B cell (primary cell): ENCODE data around the gene AOAH. TPM values are rescaled to one million over a fixed set of nuclear protein-coding genes. Genes with fewer than 3 reads are reported as not detected.

Source experiments
- ATAC-seq: fragments of 200-7000 bp; cut with Tn5 transposase; one replicate; pipeline ENCODE4 v1.10.0; 2021; ENCODE audit warnings: low read depth, mild to moderate bottlenecking, moderate number of reproducible peaks, moderate library complexity
- CTCF ChIA-PET: fragments of 350-600 bp; sonication (Branson Sonifier 250); formaldehyde crosslinking; loops from one replicate; lab custom pipeline; 2021; ENCODE audit warnings: antibody characterized with exemption, inconsistent platforms; lab: Charles Lee
- POLR2A ChIA-PET: fragments of 350-600 bp; sonication (Branson Sonifier 250); formaldehyde crosslinking; loops from one replicate; lab custom pipeline; 2021; ENCODE audit warnings: antibody characterized with exemption; lab: Charles Lee
- DNase-seq: peaks from one replicate; pipeline ENCODE4 v3.0.0; 2013
- H2AFZ ChIP-seq: 2 replicates; pipeline ENCODE4 v1.6.1; 2012; ENCODE audit warnings: mild to moderate bottlenecking, low read depth, low read length; ENCODE audit not compliant: insufficient read depth, poor library complexity, severe bottlenecking
- H3K27ac ChIP-seq, 2 donors: 1 replicate in 1 of 2; 2 replicates in 1 of 2; pipeline ENCODE4 v1.5.1; 2012 to 2013; ENCODE audit warnings: low read length in 2 of 2, mild to moderate bottlenecking in 2 of 2, moderate library complexity in 1 of 2
- H3K27me3 ChIP-seq, 4 experiments: fragments of 200-600 bp in 1 of 4; sonication (generic) in 1 of 4; replicated peaks in 1 of 4; 1 replicate in 2 of 4; 2 replicates in 2 of 4; pipeline versions ENCODE4 v1.6.1 to v1.7.0; 2013 to 2016; ENCODE audit warnings: low read length in 3 of 4, mild to moderate bottlenecking in 2 of 4, mixed read lengths in 1 of 4, moderate library complexity in 1 of 4; ENCODE audit not compliant: insufficient read depth in 4 of 4, control insufficient read depth in 3 of 4; ENCODE audit errors: control extremely low read depth in 1 of 4
- H3K36me3 ChIP-seq, 2 experiments: replicated peaks in 1 of 2; 1 replicate in 1 of 2; 2 replicates in 1 of 2; pipeline versions ENCODE4 v1.6.1 to v1.7.1; 2013; ENCODE audit warnings: low read length in 1 of 2; ENCODE audit not compliant: insufficient read depth in 2 of 2, control insufficient read depth in 1 of 2; ENCODE audit errors: control extremely low read depth in 1 of 2, extremely low read depth in 1 of 2
- H3K4me1 ChIP-seq, 2 donors: fragments of 200-600 bp in 1 of 2; sonication (generic) in 1 of 2; 1 replicate in 1 of 2; 2 replicates in 1 of 2; pipeline versions ENCODE4 v1.5.1 to v1.6.1; 2013 to 2017; ENCODE audit warnings: low read length in 2 of 2; ENCODE audit not compliant: control insufficient read depth in 2 of 2, insufficient read depth in 2 of 2
- H3K4me2 ChIP-seq: replicated peaks from 2 replicates; pipeline ENCODE3; 2012; ENCODE audit warnings: mild to moderate bottlenecking, low read depth, low read length; ENCODE audit not compliant: poor library complexity, severe bottlenecking
- H3K4me3 ChIP-seq, 5 experiments: fragments of 200-600 bp in 1 of 5; sonication (generic) in 1 of 5; 1 replicate in 3 of 5; 2 replicates in 2 of 5; pipeline versions ENCODE4 v1.5.1 to v1.7.0; 2011 to 2016; ENCODE audit warnings: low read length in 4 of 5, mild to moderate bottlenecking in 4 of 5, low read depth in 2 of 5, control low read depth in 1 of 5, moderate library complexity in 1 of 5; ENCODE audit not compliant: insufficient read depth in 1 of 5; ENCODE audit errors: control extremely low read depth in 1 of 5, extremely low read depth in 1 of 5
- H3K79me2 ChIP-seq: fragments of 200-600 bp; sonication (generic); one replicate; pipeline ENCODE4 v1.6.0; 2016; ENCODE audit warnings: low read length; ENCODE audit not compliant: control insufficient read depth, insufficient read depth
- H3K9ac ChIP-seq: fragments of 200-600 bp; sonication (generic); 2 replicates; pipeline ENCODE4 v1.6.1; 2017; ENCODE audit warnings: mild to moderate bottlenecking, low read length, moderate library complexity
- H3K9me3 ChIP-seq, 3 donors: one replicate each; pipeline versions ENCODE4 v1.6.1 to v1.7.1; 2013; ENCODE audit warnings: low read length in 2 of 3; ENCODE audit not compliant: control insufficient read depth in 2 of 3, insufficient read depth in 1 of 3; ENCODE audit errors: control extremely low read depth in 1 of 3
- H4K20me1 ChIP-seq: 2 replicates; pipeline ENCODE4 v1.6.0; 2012; ENCODE audit warnings: mild to moderate bottlenecking, low read length; ENCODE audit not compliant: insufficient read depth, control insufficient read depth, poor library complexity, severe bottlenecking
- H3K27ac Mint-ChIP-seq: one replicate; pipeline ENCODE4 v1.8.0; 2021; ENCODE audit warnings: mixed read lengths
- H3K27me3 Mint-ChIP-seq: one replicate; pipeline ENCODE4 v1.8.0; 2021; ENCODE audit warnings: mixed read lengths
- H3K4me1 Mint-ChIP-seq: one replicate; pipeline ENCODE4 v1.8.0; 2021; ENCODE audit warnings: mixed read lengths
- H3K4me3 Mint-ChIP-seq: one replicate; pipeline ENCODE4 v1.8.0; 2021; ENCODE audit warnings: mixed read lengths
- H3K9me3 Mint-ChIP-seq: one replicate; pipeline ENCODE4 v1.8.0; 2022; ENCODE audit warnings: mixed read lengths; ENCODE audit not compliant: insufficient read depth
- CTCF ChIP-seq: fragments of 200-600 bp; IDR thresholded peaks from one replicate; pipeline ENCODE4 v1.8.0; 2022; ENCODE audit warnings: antibody characterized with exemption, mild to moderate bottlenecking
- EZH2 ChIP-seq: IDR thresholded peaks from 2 replicates; pipeline ENCODE4 v1.6.1; 2012; ENCODE audit warnings: borderline replicate concordance, low read depth, mild to moderate bottlenecking, moderate library complexity, low read length; ENCODE audit not compliant: insufficient read depth, poor library complexity, severe bottlenecking
- WGBS: methylation state at CpG from one replicate; pipeline ENCODE4 v1.1.5; 2013; ENCODE audit warnings: missing lambda C conversion rate; ENCODE audit not compliant: insufficient coverage; 5-methylcytosine and 5-hydroxymethylcytosine counted together
- intact Hi-C: fragments of 100-400 bp; cut with micrococcal nuclease; formaldehyde crosslinking; loops from one replicate; pipeline ENCODE4 v1.10.0; 2022
- polyA plus RNA-seq: library from polyadenylated mRNA; depleted of rRNA; stranded (reverse); fragments of >200 nt; gene quantifications from 2 replicates; pipeline ENCODE4 v1.2.3, GENCODE V29; 2012
- total RNA-seq, 2 donors: library from RNA; stranded (reverse); fragments of 120-200 nt in 1 of 2; gene quantifications; 1 replicate in 1 of 2; 2 replicates in 1 of 2; pipeline versions ENCODE4 v1.2.3 to v1.2.4, GENCODE V29; 2013 to 2022

Gene AOAH
- total and polyA plus RNA-seq, 2 donors (not counting 1 experiment from before 2014, with no cell fraction given), result 2.6 to 5.0 TPM

DNA sequence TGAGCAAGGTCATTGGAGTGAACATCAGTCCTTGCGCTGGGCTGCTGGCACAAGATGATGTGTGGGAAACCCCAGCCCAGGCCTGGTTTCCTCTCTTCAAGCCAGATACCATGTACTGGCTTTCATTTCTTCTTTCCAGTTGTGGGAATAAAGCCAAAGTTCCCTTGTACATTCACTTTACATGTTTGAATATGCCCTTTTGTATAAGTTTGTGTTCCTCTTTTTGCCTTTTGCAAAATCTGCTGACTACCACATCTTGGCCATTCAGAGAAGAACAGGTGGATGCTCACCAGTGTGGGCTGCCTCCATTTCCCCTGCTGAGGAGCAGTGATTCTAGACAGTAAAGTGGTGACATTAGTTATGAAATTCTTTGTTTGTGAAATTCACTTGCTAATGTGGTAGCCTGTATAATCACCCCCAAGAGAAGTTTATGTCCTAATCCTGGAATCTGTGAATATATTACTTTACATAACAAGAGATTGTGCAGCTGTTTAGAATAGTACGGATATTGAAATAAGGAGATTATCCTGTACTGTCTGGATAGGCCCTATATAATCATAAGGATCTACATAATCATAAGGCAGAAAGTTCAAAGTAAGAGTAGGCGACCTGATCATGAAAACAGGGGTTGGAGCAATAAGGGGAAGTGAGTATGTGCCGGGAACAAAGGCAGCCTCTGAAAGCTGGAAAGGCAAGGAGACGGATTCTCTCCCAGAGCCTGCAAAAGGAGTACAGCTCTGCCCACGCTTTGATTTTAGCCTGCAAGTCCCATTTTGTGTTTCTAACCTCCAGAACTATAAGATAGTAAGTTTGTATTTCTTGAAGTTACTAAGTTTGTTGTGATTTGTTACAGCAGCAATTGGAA is 18.8 kb upstream of the AOAH start:
- CTCF ChIA-PET, result no interaction called here
- H3K27ac Mint-ChIP-seq, result peak overlapping the region; percentile 38
- no peak overlapping the region for H3K4me3 Mint-ChIP-seq
- no peaks in the 10 kb centered on the region for H3K27me3 Mint-ChIP-seq
- Histone ChIP-seq H3K4me1 (peaks cover 8 to 9% of the 10 kb centered on the region in 2 donors), H3K27me3 (peaks cover 0 to 3% (median 0%) of the 10 kb centered on the region in 4 experiments), H3K4me3 (no peak overlapping the region), H3K4me2 (no peak overlapping the region), H2AFZ (no peak overlapping the region), H3K9me3 (no peaks in the 10 kb centered on the region), H4K20me1 (no peaks in the 10 kb centered on the region), H3K27ac (no peak overlapping the region), H3K36me3 (no peaks in the 10 kb centered on the region), H3K79me2 (no peaks in the 10 kb centered on the region), H3K9ac (no peak overlapping the region)
- DNase-seq, result peak; percentile 47
- peaks cover 3% of the 10 kb centered on the region for H3K9me3 Mint-ChIP-seq
- peaks cover 13% of the 10 kb centered on the region for H3K4me1 Mint-ChIP-seq
- WGBS, result 100% methylated on average over 1 of the region's 6 CpGs
- intact Hi-C loops, result no loop called here
- no peak for TF ChIP-seq EZH2
- TF ChIP-seq CTCF, result no peak
- POLR2A ChIA-PET, result interaction anchor here (0.7 kb wide), 1 partner anchor 64 kb away, joined by 3 read pairs; no protein-coding TSS in a partner anchor
- ATAC-seq, result no peak

DNA sequence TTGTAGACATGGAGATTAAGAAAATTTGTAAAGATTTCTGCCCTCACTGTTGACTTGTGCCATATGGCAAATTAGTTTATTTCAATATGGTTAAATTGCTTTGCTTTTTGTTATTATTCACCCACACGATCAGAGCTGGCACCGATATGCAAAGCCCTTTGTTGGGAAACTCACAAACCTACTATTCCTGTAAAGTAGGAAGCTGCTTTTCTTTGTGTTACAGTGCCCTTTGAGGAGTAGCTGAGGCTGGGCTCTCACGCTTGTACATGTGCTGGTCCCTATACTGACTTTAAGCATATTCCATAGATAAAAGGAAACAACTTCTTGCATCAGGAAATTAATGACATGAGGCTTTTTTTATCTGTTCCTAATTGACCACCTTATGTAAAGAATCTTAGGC is 17.6 kb upstream of the AOAH start:
- TF ChIP-seq EZH2 (no peak), CTCF (no peak)
- DNase-seq (no peak), ATAC-seq (no peak)
- Mint-ChIP-seq H3K27ac (no peak overlapping the region), H3K4me1 (peaks cover 15% of the 10 kb centered on the region), H3K27me3 (no peaks in the 10 kb centered on the region), H3K9me3 (peaks cover 3% of the 10 kb centered on the region), H3K4me3 (no peak overlapping the region)
- no CpG with 5 or more reads among the region's 3 CpGs for WGBS
- no peaks in the 10 kb centered on the region for H3K36me3 ChIP-seq
- peaks cover 0 to 1% (median 0%) of the 10 kb centered on the region in 4 experiments for H3K27me3 ChIP-seq
- H3K9ac ChIP-seq, result no peak overlapping the region
- no peak overlapping the region for H3K4me3 ChIP-seq
- no peak overlapping the region for H3K27ac ChIP-seq
- ChIA-PET CTCF (no interaction called here), POLR2A (no interaction called here)
- H3K9me3 ChIP-seq, result no peaks in the 10 kb centered on the region
- no peak overlapping the region for H2AFZ ChIP-seq
- H3K4me2 ChIP-seq, result no peak overlapping the region
- peaks cover 12 to 14% of the 10 kb centered on the region in 2 donors for H3K4me1 ChIP-seq
- H3K79me2 ChIP-seq, result no peaks in the 10 kb centered on the region
- intact Hi-C loops, result no loop called here
- H4K20me1 ChIP-seq, result no peaks in the 10 kb centered on the region
